Measurements from ENCODE around the gene RASEF.

GRCh38 chr9:83065233-83065632, 2.3 kb upstream of the RASEF start:
- TF ChIP-seq TARDBP (IDR thresholded peaks at IDR 0.05) = no peak
- TF ChIP-seq ARNT (IDR thresholded peaks at IDR 0.05) = no peak
- no peak for TF ChIP-seq PKNOX1 (IDR thresholded peaks at IDR 0.05)
- no peak for TF ChIP-seq SP1 (IDR thresholded peaks at IDR 0.05)
- TF ChIP-seq FOXK2 (IDR thresholded peaks at IDR 0.05) = no peak
- TF ChIP-seq L3MBTL2 (conservative IDR thresholded peaks at IDR 0.05) = peak; percentile 64
- TF ChIP-seq CTBP1 (IDR thresholded peaks at IDR 0.05; ENCODE audit: borderline replicate concordance) = no peak
- no peak for TF ChIP-seq ELF4 (IDR thresholded peaks at IDR 0.05)

Data from HEK293T (cell line).